Left forelimb (tissue), 1 donor: ENCODE results near the gene SNHG17.
A peak's percentile ranks its signal among the peaks of the same experiment; 100 is the strongest.
"Not testable (repeated sequence)": the region's sequence is repeated elsewhere in the genome, so short reads cannot be mapped to it uniquely, and the experiment has no call there.

Source experiments
- DNase-seq: peaks from one replicate; pipeline ENCODE4 v3.0.0-alpha.2; 2018; ENCODE audit warnings: low spot score

The SNHG17 gene

DNA sequence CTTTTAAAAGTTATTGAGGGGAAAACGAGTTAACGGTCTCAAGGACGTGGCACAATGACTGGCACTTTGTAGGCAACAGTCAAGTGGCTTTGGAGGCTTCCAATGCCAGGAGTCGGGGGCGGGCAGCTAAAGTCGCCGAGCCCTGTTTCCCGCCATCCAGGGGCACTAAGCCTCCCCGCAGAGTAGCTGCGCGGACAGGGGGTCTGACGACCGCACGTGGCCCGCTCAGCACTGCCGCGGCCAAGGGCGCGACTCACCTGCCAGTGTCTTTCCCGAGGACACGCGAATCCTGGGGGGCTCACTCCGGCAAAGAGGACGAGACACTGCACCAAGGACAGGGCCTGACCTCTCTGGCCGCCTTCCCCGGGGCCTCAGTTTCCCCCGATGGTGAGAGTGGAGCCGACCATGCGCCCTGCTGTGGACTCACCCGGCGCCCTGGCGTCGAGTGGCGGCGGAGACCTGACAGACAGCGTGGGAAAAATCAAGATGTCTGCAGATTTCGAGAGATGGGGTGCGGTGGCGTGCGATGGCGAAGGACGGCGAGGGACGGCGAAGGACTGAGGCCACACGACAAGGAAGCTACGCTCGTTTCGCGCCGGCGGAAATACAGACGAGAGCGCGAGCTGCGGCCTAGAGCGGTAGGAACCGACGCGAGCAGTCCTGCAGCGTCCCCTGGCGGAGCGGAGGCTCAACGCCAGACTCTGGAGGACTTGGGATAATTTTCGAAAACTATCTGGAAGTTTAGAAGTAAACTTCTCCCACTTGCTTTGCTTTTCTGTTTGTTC is at the start of gene SNHG17:
Gene SNHG17 (minus strand): TSS at position 559 of the 785 bp plus-strand sequence.
- DNase-seq: peak; percentile 89

DNA sequence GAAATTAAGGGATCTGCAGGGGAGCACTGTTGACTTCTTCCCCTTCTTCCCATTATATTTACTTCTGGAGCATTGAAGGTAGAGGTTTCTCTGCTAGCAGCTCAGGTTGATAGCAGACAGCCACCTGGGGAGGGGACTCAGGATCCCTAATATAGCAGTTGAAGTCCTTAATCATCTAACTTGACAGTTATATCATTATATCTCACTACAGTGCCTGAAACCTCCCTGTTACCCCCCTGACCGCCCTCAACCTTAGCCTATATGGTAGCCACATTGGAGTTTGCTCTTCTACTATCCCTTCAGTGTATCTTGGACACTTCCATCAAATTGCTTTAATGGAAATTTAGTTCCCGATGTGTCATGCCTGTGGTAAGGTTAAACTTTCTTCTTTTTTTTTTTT is 44.5 kb upstream of the SNHG17 start:
- DNase-seq: no peak

DNA sequence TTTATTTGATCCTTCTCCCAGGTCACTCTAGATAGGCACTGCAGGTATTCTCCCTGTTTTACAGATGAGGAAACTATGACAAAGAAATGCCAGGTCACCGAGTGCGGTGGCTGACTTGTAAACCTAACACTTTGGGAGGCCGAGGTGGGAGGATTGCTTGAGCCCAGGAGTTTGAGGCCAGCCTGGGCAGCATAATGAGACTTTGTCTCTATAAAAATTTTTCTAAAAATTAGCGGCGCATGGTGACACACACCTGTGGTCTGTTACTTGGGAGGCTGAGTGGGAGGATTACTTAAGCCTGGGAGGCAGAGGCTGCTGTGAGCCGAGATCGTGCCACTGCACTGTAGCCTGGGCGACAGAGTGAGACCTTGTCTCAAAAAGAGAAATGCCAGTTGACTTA is 42.6 kb upstream of the SNHG17 start:
- no peak for DNase-seq

DNA sequence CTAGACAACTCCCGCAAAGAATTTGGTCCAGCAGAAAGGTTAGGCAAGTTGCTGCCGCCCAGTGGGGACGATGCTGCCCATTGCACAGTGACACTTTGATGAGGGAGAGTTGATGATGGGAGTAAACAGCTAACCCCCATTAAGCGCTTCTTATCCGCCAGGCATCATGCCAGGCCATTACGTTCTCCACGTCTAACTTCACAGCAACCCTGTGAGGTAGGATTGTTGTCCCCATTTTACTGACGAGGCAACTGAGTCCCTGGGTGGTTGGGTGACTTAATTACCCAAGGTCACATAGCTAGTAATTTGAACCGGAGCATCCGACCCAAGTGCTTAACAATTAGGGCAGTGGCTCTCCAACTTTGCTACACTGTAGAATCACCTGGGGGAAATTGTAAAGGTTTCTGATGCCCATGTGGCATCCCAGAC is 38.3 kb upstream of the SNHG17 start:
- no peak for DNase-seq

DNA sequence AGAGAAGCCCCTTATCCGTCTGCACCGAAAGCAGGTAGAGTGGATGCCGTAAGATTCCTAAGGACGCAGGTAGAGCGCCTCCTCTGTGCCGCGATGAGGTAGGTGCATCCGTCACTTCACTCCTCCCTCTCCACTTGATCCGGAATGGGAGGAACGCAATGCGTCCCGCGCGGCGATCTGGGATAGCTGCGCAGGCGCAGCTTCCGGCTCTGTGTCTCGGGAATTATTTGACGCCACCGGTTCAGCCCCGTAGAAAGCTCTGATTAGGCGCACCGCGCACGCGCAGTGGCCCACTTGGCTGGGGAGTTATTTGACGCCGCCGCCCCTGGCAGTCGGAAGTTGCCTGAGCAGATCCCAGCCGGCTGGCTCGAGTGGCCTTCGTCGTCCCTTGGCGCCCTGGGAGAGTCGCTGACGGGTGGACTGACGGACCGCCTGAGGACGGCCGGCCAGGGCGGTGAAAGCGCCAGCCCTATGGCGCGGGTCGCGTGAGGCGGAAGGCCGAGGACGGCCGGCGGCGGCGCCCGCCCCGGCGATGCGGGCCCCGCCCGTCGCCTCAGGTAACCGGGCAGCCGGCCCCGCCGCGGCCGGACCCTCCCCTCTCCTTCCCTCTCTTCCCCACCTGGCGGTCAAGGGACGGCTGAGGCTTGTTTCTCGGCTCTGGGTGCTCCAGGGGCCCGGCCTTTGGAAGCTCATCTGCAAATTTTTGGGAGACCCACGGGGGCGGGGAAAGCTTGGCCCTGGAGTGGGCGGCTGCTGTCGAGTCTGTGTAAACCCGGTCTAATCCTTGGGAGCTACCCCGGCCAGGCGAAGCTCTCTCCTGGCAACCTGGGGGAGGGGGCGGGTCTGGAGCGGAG is 37.6 kb upstream of the SNHG17 start, which contains the start of gene RALGAPB:
Gene RALGAPB (plus strand): TSS at position 331 of the 854 bp plus-strand sequence. CDS start 15,590 bp downstream, outside the sequence.
- DNase-seq: peak; percentile 98

DNA sequence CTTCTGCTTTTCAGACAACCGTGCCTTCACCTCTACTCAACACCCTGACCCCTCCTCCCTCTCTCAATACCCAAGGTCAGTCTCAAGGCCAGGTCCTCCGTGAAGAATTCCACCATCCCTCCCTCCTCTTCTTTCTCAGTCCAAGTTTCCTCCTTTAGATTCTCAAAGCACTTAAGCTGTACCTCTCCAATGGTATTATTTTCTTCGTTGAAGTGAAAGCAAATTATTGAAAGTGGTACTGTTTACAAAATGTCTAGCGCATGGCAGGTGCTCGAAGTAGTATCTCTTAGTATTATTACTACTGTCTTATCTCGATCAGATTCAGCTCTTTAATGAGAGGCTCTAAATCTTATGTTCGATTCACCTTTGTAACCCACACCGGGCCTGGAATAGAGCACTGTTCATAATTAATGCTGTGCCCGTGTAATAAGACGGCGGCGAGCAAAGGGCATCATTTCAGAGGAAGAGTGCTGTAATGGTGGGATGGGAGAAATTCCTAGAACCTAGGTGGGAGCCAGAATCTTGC is 36.9 kb upstream of the SNHG17 start:
- DNase-seq: no peak

DNA sequence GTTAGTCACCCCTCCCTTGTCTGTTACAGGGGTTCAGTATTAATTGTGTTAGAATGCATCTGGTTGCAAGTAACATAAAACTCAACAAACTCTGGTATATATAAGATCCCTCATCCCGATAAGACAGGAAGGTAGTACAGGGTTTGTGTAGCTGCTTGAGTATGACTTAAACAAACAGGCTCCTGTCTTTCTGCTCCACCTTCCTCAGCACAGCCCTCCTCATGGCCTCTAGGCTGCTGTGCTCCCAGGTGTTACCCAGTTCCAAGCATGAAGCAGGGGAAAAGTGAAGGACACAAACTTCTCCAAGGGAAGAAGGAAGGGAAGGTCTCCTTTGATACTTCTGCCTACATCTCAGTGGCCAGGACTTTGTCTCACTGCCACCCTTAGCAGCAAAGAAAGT is 36.1 kb upstream of the SNHG17 start:
- no peak for DNase-seq

DNA sequence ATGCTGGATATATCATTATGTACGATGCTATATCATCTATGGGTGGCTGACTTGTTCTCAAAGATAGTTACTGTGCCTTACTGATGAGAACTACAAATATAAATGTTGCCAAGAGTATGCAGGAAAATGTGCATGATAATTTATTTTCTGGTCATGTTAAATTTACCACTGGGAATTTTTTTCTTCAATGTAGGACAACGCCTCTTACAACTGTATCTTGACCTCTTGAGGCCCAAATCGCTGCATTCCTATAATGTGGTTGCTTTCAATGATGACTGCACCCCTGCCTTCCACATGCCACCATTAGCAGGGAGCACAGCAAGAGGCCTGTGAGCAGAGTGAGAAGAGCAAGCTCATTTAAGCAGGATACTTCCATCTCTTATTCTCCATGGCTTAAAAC is 31.9 kb upstream of the SNHG17 start:
- no peak for DNase-seq

DNA sequence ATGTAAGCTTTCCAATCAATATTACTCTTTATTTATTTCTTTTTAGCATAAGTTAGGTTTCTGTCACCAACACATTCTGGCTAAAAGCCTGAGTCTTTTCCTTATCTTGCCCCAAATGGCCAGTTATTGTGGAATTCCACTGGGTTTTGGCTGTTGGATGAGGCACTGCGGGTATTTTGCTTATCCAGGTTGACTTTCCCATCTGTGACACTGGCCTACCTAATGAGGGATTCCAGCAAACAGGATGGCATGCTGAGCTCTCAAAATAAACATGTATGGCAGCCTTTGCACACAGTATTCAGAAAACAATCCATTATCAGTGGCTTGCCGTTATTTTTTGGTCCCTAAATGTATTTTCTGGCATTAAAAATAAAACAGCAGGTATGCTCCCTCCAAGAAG is 31.0 kb upstream of the SNHG17 start:
- DNase-seq: no peak

DNA sequence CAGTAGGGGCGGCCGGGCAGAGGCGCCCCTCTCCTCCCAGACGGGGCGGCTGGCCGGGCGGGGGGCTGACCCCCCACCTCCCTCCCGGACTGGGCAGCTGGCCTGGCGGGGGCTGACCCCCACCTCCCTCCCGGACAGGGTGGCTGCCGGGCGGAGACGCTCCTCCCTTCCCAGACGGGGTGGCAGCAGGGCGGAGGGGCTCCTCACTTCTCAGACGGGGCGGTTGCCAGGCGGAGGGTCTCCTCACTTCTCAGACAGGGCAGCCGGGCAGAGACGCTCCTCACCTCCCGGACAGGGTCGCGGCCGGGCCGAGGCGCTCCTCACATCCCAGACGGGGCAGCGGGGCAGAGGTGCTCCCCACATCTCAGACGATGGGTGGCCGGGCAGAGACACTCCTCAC is 26.4 kb upstream of the SNHG17 start:
- not testable (repeated sequence) for DNase-seq

DNA sequence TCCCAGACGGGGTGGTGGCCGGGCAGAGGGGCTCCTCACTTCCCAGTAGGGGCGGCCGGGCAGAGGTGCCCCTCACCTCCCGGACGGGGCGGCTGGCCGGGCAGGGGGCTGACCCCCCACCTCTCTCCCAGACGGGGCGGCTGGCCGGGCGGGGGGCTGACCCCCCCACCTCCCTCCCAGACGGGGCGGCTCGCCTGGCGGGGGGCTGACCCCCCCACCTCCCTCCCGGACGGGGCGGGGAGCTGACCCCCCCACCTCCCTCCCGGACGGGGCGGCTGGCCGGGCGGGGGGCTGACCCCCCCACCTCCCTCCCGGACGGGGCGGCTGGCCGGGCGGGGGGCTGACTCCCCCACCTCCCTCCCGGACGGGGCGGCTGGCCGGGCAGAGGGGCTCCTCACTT is 26.0 kb upstream of the SNHG17 start:
- DNase-seq: not testable (repeated sequence)

DNA sequence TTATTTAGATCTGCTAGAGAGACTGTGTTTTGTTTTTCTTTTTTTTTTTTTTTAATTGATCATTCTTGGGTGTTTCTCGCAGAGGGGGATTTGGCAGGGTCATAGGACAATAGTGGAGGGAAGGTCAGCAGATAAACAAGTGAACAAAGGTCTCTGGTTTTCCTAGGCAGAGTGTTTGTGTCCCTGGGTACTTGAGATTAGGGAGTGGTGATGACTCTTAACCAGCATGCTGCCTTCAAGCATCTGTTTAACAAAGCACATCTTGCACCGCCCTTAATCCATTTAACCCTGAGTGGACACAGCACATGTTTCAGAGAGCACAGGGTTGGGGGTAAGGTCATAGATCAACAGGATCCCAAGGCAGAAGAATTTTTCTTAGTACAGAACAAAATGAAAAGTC is 25.5 kb upstream of the SNHG17 start:
- DNase-seq: not testable (repeated sequence)

DNA sequence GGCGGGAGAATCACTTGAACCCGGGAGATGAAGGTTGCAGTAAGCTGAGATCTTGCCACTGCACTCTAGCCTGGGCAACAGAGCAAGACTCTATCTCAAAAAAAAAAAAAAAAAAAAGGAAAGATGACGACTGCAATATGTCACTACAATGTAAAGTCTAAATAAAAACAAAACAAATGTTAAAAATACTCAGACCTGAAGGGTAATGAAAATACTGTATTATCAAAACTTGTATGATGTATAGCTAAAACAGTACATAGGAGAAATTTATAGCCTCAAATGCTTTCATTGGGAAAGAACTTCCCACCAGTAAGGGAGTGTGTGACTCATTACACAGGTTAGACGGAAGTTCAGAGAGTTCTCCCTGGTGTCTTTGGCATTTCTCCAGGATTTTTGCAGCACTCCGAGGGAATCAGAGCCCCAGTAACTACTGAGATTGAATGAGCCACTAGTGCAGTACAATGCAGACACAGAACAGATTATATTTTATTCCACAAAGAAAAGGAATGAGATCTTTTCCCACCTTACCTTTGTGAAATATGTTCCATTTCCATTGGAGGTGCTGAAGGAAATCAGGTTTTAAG is 25.0 kb upstream of the SNHG17 start:
- DNase-seq: peak; percentile 23

DNA sequence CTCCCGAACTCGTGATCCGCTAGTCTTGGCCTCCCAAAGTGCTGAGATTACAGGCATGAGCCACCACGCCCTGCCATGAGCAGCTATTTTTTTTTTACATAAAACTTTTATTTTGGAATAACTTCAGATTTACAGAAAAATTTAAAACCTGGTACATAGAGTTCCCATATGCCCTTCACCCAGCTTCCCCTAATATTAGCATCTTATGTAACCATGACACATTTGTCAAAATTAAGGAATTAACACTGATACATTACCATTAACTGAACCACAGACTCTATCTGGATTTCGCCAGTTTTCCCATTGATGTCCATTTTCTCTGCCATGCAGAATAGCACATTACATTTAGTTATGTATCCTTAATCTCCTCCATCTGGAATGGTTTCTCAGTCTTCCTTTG is 23.2 kb upstream of the SNHG17 start:
- DNase-seq: no peak

DNA sequence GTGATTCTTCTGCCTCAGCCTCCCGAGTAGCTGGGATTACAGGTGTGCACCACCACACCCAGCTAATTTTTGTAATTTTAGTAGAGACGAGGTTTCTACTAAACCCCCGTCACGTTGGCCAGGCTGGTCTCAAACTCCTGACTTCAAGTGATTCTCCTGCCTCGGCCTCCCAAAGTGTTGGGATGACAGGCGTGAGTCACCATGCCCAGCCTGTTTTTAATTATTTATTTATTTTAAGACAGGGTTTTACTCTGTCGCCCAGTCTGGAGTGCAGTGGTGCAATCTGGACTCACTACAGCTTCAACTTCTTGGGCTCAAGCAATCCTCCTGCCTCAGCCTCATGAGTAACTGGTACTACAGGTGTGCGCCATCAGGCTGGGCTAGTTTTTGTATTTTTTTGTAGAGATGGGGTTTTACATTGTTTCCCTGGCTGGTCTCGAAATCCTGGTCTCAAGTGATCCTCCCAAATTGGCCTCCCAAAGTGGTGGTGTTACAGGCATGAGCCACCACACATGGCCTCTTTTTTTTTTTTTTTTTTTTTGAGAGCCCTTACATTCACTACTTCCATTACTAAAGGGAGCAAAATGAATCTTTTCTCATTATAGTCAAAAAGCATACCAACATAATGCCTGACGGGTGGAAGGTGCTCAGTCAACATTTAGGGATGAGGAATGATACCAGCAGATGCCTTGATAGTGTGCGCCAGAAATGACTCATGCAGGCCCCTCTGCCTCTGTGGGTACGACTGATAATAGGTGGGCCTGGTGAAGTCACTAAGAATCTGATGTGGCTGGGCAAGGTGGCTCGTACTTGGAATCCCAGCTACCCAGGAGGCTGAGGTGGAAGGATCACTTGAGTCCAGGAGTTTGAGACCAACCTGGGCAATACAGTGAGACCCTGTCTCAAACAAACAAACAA is 19.7 kb upstream of the SNHG17 start:
- no peak for DNase-seq

DNA sequence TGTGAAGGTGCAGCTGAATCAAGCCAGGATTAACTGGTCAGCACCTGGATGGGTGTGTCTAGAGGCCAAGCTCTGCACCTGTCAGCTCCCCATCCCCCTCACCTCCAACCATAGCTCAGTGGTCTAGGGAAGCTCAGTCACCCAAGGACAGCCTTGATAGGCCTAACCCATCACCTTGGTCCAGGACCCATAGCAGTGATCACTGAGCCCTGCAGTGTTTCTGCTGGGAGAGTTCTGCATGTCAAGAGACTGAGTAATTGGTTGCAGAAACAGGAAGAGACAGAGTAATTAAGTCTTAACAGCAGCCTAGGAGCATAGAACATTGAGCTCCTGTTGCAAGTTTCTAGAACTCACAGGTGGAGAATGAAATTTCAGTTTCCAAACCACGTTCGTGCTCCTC is 18.8 kb upstream of the SNHG17 start:
- no peak for DNase-seq

DNA sequence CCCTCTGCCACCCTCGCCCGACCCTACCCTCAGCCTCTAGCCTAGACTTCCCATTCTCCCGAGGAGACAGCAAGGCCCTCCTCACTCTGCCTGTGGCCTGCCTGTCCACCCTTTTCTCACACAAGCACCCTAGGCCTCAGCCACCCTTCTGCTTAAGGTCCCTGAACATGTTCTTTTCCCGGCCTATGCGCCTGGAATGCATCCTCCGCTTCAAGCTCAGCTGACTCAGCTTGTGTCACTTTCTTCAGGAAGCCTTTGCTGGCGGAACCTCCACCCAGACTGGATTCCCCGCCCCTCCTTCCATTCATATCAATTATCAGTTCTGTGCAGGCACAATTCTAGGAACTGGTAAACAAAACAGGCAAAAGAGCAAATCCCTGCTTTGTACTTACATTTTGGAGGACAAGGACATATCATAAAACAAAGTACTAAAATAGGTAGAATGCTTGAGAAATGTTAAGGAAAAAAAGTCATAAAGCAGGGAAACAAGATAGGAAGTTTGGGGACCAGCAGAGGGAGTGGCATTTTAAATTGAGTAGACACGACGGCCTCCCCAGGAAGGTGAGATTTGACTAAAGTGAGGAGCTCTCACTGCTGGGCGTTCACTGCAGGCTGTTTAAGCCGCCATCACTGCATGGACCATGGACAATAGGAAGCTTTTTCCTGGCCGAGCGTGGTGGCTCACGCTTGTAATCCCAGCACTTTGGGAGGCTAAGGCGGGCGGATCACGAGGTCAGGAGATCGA is 17.9 kb upstream of the SNHG17 start:
- DNase-seq: no peak

DNA sequence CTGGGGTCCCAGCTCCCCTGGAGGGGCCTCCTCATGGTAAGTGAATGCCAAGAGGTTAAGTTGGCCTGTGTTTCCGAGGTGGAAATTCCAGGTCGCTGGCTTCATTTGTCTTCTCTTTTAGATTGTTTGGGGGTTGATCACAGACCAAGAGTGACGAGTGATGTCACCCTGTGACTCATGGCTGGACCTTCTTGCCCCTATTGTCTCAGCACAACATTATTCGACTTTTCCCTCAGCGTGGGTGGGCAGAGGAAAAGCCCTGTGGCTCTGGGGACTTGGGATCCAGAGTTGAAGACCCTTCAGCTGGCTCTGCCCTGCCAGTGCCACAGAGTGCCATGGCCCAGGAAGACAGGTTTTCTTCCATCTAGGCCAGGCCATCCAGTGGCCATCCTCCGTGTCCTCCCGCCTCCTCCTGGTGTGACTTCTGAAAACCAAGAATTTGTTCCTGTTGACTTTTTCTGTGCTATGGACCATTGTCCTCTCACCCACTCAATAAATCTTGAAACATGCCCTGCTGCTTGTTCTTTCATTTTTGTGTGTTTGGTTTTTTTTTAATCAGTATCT is 15.4 kb upstream of the SNHG17 start:
- no peak for DNase-seq

DNA sequence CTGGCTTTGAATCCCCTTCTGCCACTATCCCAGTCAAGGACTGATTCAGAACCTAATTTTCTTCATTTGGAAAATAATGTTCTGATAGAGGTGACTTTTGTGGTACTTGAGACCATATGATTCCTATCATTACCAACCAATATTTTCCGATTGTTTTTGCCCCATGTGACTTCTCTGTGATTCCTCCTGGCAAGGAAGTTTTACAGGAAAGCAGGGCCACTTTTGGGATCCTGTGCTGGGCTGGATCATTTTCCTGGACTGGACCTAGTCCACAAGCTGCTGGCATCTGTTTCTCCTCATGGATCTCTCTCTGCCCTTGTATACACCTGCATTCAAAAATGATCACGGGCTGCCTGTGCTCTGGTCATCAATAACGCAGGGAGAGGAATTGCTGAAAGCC is 13.9 kb upstream of the SNHG17 start:
- no peak for DNase-seq

DNA sequence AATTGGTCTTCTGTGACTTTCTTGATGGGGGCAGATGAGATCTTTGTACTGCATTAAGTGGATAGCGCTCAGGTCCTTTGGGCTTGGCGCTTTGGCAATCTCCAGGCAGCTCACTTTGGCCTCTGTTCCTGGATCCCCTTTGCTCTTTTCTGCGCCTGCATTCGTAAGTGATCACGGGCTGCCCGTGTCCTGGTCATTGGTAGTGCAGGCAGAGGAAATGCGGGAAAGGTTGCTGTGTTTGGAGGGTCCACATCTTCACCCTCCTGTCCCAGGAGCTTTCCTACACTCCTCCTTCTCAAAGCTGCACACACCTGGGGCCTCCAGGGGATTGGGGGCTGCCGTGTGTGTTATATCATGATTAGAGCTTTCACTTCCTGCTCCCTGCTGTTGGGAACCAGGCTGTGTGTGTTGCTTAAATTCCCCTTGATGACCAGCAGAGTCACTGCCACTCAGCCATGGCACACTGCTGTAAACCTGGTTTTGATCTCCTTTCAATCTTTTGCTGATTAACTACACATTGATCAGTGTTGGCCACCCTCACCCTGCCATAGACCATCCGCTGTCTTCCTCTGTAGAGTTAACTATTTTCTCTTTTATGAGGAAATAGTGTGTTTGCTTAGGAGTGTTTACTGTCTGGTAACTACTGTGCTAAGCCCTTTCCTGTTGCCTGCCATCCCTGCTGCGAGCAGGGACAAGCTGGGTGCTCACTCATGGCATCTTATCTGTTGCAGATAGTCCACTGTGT is 13.0 kb upstream of the SNHG17 start:
- DNase-seq: no peak
